SK-N-SH treated with all-trans-retinoic acid at 6 μM for 48 hours (cell line): ENCODE results near the gene ALG3.
A peak's percentile ranks its signal among the peaks of the same experiment; 100 is the strongest.

Experiments used
- ATAC-seq: fragments of 200-7000 bp; cut with Tn5 transposase; 3 replicates; pipeline ENCODE4 v1.9.1; 2020; ENCODE audit warnings: mild to moderate bottlenecking, moderate library complexity
- ARNTL ChIP-seq: fragments of 450-650 bp; formaldehyde crosslinking; IDR thresholded peaks from 2 replicates; pipeline ENCODE4 v1.5.0; 2020; ENCODE audit warnings: low read depth, mild to moderate bottlenecking, moderate library complexity, borderline replicate concordance
- BACH2 ChIP-seq: fragments of 250-450 bp; sonication (Bioruptor Pico); IDR thresholded peaks from 2 replicates; pipeline ENCODE4 v1.9.0; 2021; ENCODE audit warnings: mild to moderate bottlenecking, borderline replicate concordance
- CSDC2 ChIP-seq: fragments of 250-450 bp; sonication (Bioruptor Pico); IDR thresholded peaks from 2 replicates; pipeline ENCODE4 v1.5.0; 2020; ENCODE audit warnings: mild to moderate bottlenecking, moderate library complexity
- ESRRG ChIP-seq: fragments of 250-450 bp; sonication (Bioruptor Pico); IDR thresholded peaks from 2 replicates; pipeline ENCODE4 v1.6.1; 2021; ENCODE audit warnings: mild to moderate bottlenecking
- ISL1 ChIP-seq: fragments of 250-450 bp; sonication (Bioruptor Pico); IDR thresholded peaks from 2 replicates; pipeline ENCODE4 v2.1.2; 2022; ENCODE audit warnings: mild to moderate bottlenecking, moderate library complexity
- OSR1 ChIP-seq: fragments of 250-450 bp; sonication (Bioruptor Pico); IDR thresholded peaks from 2 replicates; pipeline ENCODE4 v1.8.0; 2022; ENCODE audit warnings: moderate library complexity, mild to moderate bottlenecking, inconsistent platforms
- PPARA ChIP-seq: fragments of 250-450 bp; sonication (Bioruptor Pico); IDR thresholded peaks from 2 replicates; pipeline ENCODE4 v1.5.0; 2020; ENCODE audit warnings: mild to moderate bottlenecking, borderline replicate concordance
- SNAI2 ChIP-seq: fragments of 250-450 bp; sonication (Bioruptor Pico); IDR thresholded peaks from 2 replicates; pipeline ENCODE4 v1.5.0; 2020; ENCODE audit warnings: mild to moderate bottlenecking, moderate library complexity
- TCF4 ChIP-seq: fragments of 250-450 bp; sonication (Bioruptor Pico); IDR thresholded peaks from 2 replicates; pipeline ENCODE4 v1.8.0; 2021; ENCODE audit warnings: mild to moderate bottlenecking, moderate library complexity, borderline replicate concordance
- TOX ChIP-seq: fragments of 250-450 bp; sonication (Bioruptor Pico); IDR thresholded peaks from 2 replicates; pipeline ENCODE4 v1.8.0; 2021; ENCODE audit warnings: mild to moderate bottlenecking, moderate library complexity, borderline replicate concordance
- ZC3H10 ChIP-seq: fragments of 250-450 bp; sonication (Bioruptor Pico); IDR thresholded peaks from 2 replicates; pipeline ENCODE4 v1.5.1; 2021; ENCODE audit warnings: mild to moderate bottlenecking, moderate library complexity
- ZFP3 ChIP-seq: fragments of 250-450 bp; sonication (Bioruptor Pico); IDR thresholded peaks from 2 replicates; pipeline ENCODE4 v1.5.0; 2020; ENCODE audit warnings: mild to moderate bottlenecking, moderate library complexity
- ZFP30 ChIP-seq: fragments of 450-650 bp; formaldehyde crosslinking; IDR thresholded peaks from 2 replicates; pipeline ENCODE4 v1.5.0; 2022; ENCODE audit warnings: mild to moderate bottlenecking, moderate library complexity
- ZNF565 ChIP-seq: fragments of 450-650 bp; formaldehyde crosslinking; conservative IDR thresholded peaks from 2 replicates; pipeline ENCODE4 v1.5.0; 2020; ENCODE audit warnings: low read depth, mild to moderate bottlenecking, moderate library complexity
- ZNF70 ChIP-seq: fragments of 450-650 bp; formaldehyde crosslinking; IDR thresholded peaks from 2 replicates; pipeline ENCODE4 v1.5.0; 2020; ENCODE audit warnings: mild to moderate bottlenecking, moderate library complexity
- ZNF8 ChIP-seq: fragments of 450-650 bp; formaldehyde crosslinking; IDR thresholded peaks from 2 replicates; pipeline ENCODE4 v1.5.0; 2020; ENCODE audit warnings: mild to moderate bottlenecking, moderate library complexity
- TF ChIP-seq, protein P1 (sequence below): fragments of 250-450 bp; sonication (Bioruptor Pico); IDR thresholded peaks from 2 replicates; pipeline ENCODE4 v1.5.1; 2021; ENCODE audit warnings: mild to moderate bottlenecking, moderate library complexity
- TF ChIP-seq, protein P2 (sequence below): fragments of 250-450 bp; sonication (Bioruptor Pico); IDR thresholded peaks from 2 replicates; pipeline ENCODE4 v1.5.0; 2020; ENCODE audit warnings: mild to moderate bottlenecking, moderate library complexity
- TF ChIP-seq, protein P3 (sequence below): fragments of 250-450 bp; sonication (Bioruptor Pico); IDR thresholded peaks from 2 replicates; pipeline ENCODE4 v1.8.0; 2020; ENCODE audit warnings: mild to moderate bottlenecking, moderate library complexity, borderline replicate concordance
- TF ChIP-seq, protein P4 (sequence below): fragments of 250-450 bp; sonication (Bioruptor Pico); IDR thresholded peaks from 2 replicates; pipeline ENCODE4 v1.5.1; 2020; ENCODE audit warnings: low read depth, mild to moderate bottlenecking, moderate library complexity

ALG3 gene

DNA sequence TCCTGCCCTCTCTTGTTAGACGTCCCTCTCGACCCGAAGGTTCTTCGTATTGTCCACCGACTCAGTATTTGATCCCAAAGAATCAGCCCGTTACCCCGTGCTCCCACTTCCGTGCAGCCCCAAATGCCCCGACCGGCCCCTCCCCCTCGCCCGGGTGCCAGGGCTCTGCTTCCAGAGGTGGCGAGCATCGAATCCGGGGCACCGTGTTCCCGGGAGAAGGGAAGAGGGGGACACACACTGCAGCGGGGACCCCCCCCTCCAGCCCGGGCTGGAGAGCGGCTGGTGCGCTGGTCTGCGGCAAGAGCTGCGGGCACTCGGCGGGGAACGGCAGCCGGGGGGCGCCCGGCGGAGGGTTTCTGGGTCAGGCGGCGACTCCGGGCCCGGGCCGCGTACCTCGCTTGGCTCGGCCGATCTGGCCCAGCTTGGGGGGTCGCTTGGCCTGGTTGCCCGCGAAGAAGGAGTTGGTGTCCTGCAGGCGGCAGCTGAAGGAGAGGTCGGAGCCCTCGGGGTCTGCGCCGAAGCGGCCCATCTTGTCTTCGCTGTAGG lies 12.0 kb upstream of the ALG3 start:
- TF ChIP-seq, protein P1, sequence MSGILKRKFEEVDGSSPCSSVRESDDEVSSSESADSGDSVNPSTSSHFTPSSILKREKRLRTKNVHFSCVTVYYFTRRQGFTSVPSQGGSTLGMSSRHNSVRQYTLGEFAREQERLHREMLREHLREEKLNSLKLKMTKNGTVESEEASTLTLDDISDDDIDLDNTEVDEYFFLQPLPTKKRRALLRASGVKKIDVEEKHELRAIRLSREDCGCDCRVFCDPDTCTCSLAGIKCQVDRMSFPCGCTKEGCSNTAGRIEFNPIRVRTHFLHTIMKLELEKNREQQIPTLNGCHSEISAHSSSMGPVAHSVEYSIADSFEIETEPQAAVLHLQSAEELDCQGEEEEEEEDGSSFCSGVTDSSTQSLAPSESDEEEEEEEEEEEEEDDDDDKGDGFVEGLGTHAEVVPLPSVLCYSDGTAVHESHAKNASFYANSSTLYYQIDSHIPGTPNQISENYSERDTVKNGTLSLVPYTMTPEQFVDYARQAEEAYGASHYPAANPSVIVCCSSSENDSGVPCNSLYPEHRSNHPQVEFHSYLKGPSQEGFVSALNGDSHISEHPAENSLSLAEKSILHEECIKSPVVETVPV (CRISPR knock-in tag) = no peak
- TF ChIP-seq ZNF565 (CRISPR knock-in tag) (no peak), PPARA (no peak), CSDC2 (CRISPR knock-in tag) (no peak), ZNF8 (CRISPR knock-in tag) (no peak), TOX (CRISPR knock-in tag) (no peak), OSR1 (CRISPR knock-in tag) (no peak), ARNTL (CRISPR knock-in tag) (no peak), ZFP3 (no peak), ZC3H10 (no peak), ISL1 (CRISPR knock-in tag) (no peak)
- TF ChIP-seq, protein P2, sequence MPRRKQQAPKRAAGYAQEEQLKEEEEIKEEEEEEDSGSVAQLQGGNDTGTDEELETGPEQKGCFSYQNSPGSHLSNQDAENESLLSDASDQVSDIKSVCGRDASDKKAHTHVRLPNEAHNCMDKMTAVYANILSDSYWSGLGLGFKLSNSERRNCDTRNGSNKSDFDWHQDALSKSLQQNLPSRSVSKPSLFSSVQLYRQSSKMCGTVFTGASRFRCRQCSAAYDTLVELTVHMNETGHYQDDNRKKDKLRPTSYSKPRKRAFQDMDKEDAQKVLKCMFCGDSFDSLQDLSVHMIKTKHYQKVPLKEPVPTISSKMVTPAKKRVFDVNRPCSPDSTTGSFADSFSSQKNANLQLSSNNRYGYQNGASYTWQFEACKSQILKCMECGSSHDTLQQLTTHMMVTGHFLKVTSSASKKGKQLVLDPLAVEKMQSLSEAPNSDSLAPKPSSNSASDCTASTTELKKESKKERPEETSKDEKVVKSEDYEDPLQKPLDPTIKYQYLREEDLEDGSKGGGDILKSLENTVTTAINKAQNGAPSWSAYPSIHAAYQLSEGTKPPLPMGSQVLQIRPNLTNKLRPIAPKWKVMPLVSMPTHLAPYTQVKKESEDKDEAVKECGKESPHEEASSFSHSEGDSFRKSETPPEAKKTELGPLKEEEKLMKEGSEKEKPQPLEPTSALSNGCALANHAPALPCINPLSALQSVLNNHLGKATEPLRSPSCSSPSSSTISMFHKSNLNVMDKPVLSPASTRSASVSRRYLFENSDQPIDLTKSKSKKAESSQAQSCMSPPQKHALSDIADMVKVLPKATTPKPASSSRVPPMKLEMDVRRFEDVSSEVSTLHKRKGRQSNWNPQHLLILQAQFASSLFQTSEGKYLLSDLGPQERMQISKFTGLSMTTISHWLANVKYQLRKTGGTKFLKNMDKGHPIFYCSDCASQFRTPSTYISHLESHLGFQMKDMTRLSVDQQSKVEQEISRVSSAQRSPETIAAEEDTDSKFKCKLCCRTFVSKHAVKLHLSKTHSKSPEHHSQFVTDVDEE = no peak
- peak; percentile 7 for ATAC-seq

DNA sequence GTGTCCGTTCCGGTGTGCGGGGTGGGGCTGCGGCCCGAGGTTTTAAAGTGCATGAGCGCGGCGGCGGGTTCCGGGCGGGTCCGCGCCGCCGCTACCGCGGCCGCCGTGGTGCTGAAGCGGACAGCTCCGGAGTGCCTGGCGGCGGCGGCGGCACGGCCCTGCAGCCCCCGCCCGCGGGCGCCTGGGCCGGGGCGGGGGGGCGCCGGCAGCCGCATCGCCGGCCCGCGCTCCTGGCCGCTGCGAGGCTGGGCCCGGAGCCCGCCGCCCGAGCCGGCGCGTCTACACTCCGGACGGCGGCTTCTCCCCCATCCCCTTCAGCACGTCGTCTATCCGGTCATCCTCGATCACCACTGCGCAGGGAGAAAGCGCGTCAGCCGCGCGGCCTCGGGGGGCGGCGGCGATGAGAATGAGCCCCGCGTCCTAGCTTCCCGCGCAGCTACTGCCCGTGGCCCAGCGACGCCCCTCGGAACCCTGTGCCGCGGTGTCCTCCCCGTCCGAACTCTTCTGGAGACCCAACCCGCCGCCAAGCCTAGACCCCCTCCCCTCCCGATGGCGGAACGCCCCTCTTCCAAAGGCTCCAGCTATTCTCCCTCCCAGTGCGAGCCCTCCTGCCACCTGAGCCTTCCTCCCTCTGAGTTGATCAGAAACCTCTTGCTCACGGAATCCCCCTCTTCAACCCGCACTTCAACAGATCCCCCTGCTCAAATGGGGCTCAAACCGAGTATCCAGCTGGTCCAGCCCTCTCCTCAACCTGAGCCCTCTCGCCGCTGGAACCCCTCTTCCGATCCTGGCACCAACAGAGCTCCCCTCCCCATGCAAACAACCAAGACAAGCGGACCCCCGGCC lies 11.3 kb upstream of the ALG3 start:
- peak; percentile 32 for ATAC-seq

DNA sequence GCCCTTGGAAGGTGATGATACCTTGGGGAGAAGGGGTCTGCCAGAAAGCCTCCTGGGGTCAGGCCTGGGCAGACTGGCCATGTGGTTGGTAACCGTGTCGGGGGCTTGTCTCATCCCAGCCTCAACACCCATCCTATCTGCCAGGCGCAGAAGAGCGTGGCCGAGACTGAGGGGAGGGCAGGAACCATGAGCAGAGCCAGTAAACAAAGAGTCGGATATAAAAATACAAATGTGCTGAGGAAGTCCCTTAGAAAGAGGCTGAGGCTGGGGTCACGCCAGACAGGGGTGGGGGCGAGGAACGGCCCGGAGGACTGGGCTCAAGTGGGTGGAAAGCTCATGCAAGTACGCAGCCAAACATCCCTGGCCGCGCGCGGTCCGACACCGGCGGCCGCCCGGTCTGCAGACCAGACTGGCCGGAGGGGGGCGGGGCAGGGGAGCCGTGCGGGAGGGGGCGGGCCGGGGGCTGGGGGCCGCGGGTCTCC lies 10.7 kb upstream of the ALG3 start:
- TF ChIP-seq, protein P3, sequence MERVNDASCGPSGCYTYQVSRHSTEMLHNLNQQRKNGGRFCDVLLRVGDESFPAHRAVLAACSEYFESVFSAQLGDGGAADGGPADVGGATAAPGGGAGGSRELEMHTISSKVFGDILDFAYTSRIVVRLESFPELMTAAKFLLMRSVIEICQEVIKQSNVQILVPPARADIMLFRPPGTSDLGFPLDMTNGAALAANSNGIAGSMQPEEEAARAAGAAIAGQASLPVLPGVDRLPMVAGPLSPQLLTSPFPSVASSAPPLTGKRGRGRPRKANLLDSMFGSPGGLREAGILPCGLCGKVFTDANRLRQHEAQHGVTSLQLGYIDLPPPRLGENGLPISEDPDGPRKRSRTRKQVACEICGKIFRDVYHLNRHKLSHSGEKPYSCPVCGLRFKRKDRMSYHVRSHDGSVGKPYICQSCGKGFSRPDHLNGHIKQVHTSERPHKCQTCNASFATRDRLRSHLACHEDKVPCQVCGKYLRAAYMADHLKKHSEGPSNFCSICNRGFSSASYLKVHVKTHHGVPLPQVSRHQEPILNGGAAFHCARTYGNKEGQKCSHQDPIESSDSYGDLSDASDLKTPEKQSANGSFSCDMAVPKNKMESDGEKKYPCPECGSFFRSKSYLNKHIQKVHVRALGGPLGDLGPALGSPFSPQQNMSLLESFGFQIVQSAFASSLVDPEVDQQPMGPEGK (CRISPR knock-in tag) = no peak
- TF ChIP-seq ZNF8 (CRISPR knock-in tag) (no peak), ZFP30 (no peak)
- ATAC-seq = no peak

More for the DNA sequence above, 11.3 kb upstream of the ALG3 start:
- TF ChIP-seq, protein P2 = no peak
- TF ChIP-seq ZFP3 (no peak), OSR1 (CRISPR knock-in tag) (no peak), CSDC2 (CRISPR knock-in tag) (no peak)

DNA sequence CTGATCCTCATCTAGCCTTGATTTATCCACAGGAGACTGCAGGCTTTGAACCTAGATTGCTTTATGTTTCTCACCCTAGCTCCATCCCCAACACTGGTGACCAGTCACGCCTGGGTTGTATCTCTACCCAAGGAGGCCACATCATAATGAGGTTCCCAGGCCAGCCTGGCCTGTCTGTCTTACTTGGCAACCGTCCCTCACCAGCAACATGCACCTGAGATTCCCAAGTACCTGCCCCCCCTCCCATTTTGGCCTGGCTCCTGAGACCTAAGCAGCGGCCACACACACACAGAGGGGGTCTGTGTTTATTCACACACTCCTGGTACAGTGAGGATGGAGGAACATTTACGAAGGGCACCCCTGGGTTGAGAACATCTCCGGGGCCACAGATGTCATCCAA lies 10.2 kb upstream of the ALG3 start:
- TF ChIP-seq, protein P3 (CRISPR knock-in tag) = no peak
- TF ChIP-seq ESRRG (CRISPR knock-in tag) (no peak), OSR1 (CRISPR knock-in tag) (no peak), SNAI2 (CRISPR knock-in tag) (no peak), ARNTL (CRISPR knock-in tag) (no peak), BACH2 (CRISPR knock-in tag) (no peak), ZNF70 (CRISPR knock-in tag) (no peak), ISL1 (CRISPR knock-in tag) (no peak), ZNF8 (CRISPR knock-in tag) (no peak), ZFP30 (no peak), TCF4 (CRISPR knock-in tag) (no peak)
- TF ChIP-seq, protein P4, sequence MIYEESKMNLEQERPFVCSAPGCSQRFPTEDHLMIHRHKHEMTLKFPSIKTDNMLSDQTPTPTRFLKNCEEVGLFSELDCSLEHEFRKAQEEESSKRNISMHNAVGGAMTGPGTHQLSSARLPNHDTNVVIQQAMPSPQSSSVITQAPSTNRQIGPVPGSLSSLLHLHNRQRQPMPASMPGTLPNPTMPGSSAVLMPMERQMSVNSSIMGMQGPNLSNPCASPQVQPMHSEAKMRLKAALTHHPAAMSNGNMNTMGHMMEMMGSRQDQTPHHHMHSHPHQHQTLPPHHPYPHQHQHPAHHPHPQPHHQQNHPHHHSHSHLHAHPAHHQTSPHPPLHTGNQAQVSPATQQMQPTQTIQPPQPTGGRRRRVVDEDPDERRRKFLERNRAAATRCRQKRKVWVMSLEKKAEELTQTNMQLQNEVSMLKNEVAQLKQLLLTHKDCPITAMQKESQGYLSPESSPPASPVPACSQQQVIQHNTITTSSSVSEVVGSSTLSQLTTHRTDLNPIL (CRISPR knock-in tag) = no peak
- TF ChIP-seq, protein P1 (CRISPR knock-in tag) = no peak
- ATAC-seq = no peak
